ENCODE results near the gene TPPP2.
"Not testable (repeated sequence)": the region's sequence is repeated elsewhere in the genome, so short reads cannot be mapped to it uniquely, and the experiment has no call there.

Gene TPPP2

DNA sequence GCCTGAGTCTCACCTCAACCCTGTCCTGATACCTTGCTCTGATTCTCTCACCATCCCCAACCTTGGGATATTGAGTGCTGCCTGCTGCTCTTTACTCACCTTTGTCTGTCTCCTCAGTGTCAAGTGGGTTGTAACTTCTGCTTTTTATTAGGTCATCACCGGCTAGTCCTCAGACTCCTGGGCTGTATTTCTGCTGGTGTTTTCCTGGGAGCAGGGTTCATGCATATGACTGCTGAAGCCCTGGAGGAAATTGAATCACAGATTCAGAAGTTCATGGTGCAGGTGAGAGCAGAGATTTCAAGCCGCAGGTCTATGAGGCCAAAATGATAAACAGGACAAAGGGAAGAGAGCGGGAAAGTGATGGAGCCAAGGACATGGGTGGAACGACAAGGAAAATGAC lies 30.4 kb upstream of the TPPP2 start:
- H3K4me3 ChIP-seq (ENCODE audit: low read depth, low read length), result no peak overlapping the region
- TF ChIP-seq, protein P1, sequence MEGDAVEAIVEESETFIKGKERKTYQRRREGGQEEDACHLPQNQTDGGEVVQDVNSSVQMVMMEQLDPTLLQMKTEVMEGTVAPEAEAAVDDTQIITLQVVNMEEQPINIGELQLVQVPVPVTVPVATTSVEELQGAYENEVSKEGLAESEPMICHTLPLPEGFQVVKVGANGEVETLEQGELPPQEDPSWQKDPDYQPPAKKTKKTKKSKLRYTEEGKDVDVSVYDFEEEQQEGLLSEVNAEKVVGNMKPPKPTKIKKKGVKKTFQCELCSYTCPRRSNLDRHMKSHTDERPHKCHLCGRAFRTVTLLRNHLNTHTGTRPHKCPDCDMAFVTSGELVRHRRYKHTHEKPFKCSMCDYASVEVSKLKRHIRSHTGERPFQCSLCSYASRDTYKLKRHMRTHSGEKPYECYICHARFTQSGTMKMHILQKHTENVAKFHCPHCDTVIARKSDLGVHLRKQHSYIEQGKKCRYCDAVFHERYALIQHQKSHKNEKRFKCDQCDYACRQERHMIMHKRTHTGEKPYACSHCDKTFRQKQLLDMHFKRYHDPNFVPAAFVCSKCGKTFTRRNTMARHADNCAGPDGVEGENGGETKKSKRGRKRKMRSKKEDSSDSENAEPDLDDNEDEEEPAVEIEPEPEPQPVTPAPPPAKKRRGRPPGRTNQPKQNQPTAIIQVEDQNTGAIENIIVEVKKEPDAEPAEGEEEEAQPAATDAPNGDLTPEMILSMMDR (IDR thresholded peaks at IDR 0.05; ENCODE audit: borderline replicate concordance, insufficient read depth, low read depth, low read length), result no peak

DNA sequence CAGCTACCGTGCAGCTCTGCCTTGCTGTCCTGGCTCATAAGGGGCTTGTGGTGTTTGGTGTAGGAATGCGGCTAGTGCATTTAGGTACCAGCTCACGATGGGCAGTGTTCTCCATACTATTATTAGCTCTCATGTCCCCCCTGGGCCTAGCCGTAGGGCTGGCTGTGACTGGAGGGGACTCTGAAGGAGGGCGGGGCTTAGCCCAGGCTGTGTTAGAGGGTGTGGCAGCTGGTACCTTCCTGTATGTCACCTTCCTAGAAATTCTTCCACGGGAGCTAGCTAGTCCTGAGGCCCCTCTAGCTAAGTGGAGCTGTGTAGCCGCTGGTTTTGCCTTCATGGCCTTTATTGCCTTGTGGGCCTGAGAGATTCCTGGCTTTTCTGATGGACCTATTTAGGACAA lies 28.8 kb upstream of the TPPP2 start:
- TF ChIP-seq, protein P1 (IDR thresholded peaks at IDR 0.05; ENCODE audit: borderline replicate concordance, insufficient read depth, low read depth, low read length), result no peak
- H3K4me3 ChIP-seq (ENCODE audit: low read depth, low read length), result no peak overlapping the region

DNA sequence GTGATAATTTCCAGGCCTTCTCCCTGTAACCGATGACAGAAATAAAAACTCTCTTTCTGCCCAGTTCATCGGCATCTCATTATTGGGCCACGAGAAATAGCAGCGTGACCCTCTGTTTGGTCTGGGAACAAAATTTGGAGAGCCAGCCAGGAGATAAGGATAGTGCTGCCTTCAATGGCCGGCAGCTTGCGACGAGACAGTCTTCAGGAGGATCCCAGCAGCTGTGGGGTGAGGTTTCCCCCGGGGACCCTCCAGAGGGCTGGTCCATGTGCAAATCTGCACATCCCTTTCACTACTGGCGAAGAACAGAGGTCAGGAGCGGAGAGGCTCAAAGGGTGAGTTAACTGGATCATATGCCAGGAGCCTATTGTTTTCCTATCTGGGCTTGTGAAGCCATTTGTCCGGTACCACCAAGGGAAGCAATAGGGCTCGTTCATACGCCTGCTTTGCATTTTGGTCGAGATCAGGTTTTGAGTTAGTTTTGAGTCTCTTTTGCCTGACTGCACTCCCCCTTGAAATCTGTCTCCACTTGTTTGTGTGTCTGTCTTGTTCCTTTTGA lies 26.1 kb upstream of the TPPP2 start:
- H3K4me3 ChIP-seq (ENCODE audit: low read depth, low read length), result no peak overlapping the region
- TF ChIP-seq, protein P1 (IDR thresholded peaks at IDR 0.05; ENCODE audit: borderline replicate concordance, insufficient read depth, low read depth, low read length), result no peak

DNA sequence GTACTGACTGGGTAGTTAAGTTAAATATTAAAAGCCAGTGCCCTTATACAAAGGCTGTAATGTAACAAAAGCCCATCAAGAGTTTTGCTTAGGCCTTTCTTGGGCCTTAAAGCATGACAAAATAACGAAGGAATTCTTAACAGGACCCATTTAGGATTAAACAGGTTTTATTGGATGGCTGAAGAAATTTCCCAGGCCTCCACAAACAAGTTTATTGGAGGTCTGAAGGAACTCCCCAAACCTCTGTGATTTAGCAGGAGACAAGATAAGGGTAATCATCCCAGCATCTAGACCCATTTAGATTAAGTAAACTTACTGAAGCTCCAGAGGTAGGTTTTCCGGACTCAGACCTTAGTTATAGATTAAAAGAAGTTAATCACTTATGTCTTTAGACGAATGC lies 20.3 kb upstream of the TPPP2 start:
- not testable (repeated sequence) for H3K4me3 ChIP-seq (ENCODE audit: low read depth, low read length)

DNA sequence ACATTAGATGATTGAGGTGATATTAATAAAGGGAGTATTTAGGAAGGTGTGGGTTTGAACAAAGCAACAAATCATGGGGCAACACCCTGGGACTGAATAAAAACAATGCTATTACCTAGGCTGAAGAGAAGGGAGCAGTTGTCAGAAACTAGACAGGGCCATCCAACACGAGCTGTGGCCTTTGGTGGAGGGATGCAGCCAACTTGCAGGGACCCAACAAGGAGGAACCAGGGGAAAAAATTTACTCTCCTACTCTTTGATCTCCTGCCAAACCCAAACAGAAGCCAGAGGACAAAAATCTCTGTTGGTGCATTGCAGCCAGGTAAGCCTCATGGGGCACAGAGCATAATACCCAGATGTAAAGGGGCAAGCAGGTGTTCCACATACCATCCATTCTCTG lies 18.9 kb upstream of the TPPP2 start:
- TF ChIP-seq, protein P1 (IDR thresholded peaks at IDR 0.05; ENCODE audit: borderline replicate concordance, insufficient read depth, low read depth, low read length), result no peak

DNA sequence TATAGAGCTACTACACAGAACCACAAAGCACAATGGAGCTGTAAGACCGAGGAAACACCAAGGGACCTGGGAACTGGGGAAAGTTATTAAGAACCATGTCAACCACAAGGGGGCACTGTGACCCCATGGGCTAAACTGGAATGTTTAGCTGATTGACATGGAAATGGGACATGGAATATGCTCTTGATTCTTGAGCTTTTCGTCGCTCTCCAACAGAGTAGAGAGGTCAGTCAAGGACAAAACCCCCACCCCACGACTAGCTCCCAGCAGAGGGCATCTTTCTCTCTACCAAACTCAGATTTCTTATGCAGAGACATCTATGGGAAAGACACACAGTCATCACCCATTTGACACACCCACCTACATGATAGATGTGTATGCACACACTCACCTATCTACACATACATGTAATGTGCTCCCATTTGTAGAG lies 15.2 kb upstream of the TPPP2 start:
- TF ChIP-seq, protein P1 (IDR thresholded peaks at IDR 0.05; ENCODE audit: borderline replicate concordance, insufficient read depth, low read depth, low read length), result peak; percentile 84

More for the DNA sequence above, 18.9 kb upstream of the TPPP2 start:
- no peak overlapping the region for H3K4me3 ChIP-seq (ENCODE audit: low read depth, low read length)

DNA sequence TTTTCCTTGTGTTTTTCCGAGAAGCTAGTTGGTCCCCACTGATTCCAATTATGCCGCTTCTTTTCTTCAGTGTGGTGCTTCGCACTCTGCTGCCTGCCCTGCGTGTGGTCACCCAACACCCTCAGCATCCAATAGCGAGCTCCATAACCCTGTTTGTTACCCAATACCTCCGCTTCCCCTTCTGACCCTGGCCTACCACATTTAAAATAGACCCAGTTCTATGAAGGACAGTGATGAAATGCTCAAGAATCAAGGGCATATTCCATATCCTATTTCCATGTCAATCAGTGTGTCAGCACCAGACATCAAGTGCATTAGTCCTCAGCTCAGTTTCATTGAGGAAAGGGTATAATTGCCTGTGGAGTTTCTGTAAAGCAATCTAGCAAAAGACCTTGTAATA lies 14.7 kb upstream of the TPPP2 start:
- H3K4me3 ChIP-seq (ENCODE audit: low read depth, low read length), result no peak overlapping the region
- TF ChIP-seq, protein P1 (IDR thresholded peaks at IDR 0.05; ENCODE audit: borderline replicate concordance, insufficient read depth, low read depth, low read length), result no peak

More for the DNA sequence above, 15.2 kb upstream of the TPPP2 start:
- H3K4me3 ChIP-seq (ENCODE audit: low read depth, low read length), result no peak overlapping the region
